ENCODE data around the gene TRAPPC2B.

TRAPPC2B gene

DNA sequence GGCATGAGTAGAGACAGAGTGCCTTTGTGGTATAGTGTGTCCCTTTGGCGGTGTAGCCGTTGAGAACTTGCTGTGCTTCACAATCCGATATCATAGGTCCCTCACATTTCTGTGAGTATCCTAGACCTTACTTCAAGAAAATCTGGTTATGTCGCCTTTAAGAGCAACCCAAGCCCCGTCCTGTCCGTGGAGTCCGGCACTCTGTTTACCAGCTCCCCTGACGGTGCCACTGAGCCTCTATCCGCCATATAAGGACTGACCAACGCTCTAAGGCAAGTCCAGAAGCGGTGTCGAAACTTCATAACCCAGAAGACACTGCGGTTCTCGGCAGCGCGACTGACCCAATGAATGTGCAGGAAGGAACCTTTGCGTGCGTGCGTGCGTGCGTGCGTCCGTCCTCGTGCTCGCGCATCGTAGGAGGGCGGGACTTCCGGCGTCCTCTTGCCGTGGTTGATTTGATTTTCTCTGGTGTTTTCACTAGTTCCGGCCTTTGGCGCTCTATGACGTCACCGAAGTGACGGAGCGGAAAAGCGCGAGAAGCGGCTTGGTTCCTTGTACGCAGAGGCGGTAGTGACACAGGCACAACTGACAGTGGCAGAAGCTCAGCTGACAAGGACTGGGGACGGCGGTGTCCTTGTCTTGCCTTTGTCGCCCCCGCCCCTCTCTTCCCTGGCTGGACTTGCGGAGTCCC lies at the start of gene TRAPPC2B, which contains the start of gene ZNF547:
Gene TRAPPC2B, plus strand, starts transcription at position 555 of the 691 bp plus-strand sequence. CDS start 1,283 bp downstream, outside the sequence.
Gene ZNF547, plus strand, starts transcription at position 555 of the 691 bp plus-strand sequence. CDS start 5,005 bp downstream, outside the sequence.
- peak; percentile 100 for DNase-seq (ENCODE audit: low read depth)
- H3K4me3 ChIP-seq (ENCODE audit: low read depth, low read length), result peak within 1 kb of the TSS; percentile 93
- TF ChIP-seq, protein P1, sequence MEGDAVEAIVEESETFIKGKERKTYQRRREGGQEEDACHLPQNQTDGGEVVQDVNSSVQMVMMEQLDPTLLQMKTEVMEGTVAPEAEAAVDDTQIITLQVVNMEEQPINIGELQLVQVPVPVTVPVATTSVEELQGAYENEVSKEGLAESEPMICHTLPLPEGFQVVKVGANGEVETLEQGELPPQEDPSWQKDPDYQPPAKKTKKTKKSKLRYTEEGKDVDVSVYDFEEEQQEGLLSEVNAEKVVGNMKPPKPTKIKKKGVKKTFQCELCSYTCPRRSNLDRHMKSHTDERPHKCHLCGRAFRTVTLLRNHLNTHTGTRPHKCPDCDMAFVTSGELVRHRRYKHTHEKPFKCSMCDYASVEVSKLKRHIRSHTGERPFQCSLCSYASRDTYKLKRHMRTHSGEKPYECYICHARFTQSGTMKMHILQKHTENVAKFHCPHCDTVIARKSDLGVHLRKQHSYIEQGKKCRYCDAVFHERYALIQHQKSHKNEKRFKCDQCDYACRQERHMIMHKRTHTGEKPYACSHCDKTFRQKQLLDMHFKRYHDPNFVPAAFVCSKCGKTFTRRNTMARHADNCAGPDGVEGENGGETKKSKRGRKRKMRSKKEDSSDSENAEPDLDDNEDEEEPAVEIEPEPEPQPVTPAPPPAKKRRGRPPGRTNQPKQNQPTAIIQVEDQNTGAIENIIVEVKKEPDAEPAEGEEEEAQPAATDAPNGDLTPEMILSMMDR (IDR thresholded peaks at IDR 0.05; ENCODE audit: insufficient read depth, low read depth, low read length, missing control alignments), result no peak

DNA sequence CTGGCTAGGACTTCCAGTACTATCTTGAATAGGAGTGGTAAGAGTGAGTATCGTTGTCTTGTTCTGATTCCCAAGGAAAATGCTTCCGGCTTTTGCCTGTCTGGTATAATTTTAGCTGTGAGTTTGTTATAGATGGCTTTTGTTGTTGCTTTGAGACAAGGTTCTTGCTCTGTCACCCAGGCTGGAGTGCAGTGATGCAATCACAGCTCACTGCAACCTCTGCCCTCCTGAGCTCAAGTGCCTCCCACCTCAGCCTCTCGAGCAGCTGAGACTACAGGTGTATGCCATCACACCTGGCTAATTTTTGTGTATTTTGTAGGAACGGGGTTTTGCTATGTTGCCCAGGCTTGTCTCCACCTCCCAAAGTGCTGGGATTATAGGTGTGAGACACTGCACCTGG lies 49.2 kb upstream of the TRAPPC2B start:
- TF ChIP-seq, protein P1 (IDR thresholded peaks at IDR 0.05; ENCODE audit: insufficient read depth, low read depth, low read length, missing control alignments), result no peak
- no peak overlapping the region for H3K4me3 ChIP-seq (ENCODE audit: low read depth, low read length)
- no peak for DNase-seq (ENCODE audit: low read depth)

DNA sequence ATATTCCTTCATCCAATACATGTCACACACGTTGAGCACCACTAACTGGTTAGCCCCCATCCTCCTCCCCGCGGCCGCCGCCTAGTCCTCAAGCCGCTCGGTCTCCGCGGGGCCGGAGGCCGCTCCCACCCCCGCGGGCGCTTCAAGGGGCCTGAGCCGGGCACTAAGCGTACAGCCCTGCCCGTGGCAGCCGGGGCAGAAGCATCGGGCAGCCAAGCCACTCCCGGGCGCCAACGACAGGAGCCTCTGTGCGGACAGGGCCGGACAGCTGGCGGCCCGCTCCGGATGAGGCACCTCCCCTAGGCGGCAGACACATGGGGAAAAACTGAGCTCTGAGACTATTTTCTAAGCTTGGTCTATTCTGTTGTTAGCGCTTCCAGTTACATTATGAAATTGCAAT lies 45.8 kb upstream of the TRAPPC2B start:
- TF ChIP-seq, protein P1 (IDR thresholded peaks at IDR 0.05; ENCODE audit: insufficient read depth, low read depth, low read length, missing control alignments), result no peak
- H3K4me3 ChIP-seq (ENCODE audit: low read depth, low read length), result no peak overlapping the region
- DNase-seq (ENCODE audit: low read depth), result no peak

DNA sequence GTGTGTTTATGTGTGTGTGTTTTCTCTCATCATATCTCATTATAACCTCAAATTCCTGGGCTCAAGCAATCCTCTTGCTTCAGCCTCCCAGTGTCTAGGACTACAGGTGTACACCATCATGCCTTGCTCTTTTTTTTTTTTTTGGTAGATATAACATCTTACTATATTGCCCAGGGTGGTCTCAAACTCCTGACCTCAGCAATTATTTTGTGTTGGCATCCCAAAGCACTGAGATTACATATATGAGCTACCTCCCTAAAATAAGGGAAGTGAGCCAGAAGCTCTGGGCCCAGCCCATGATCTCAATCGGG lies 43.5 kb upstream of the TRAPPC2B start:
- DNase-seq (ENCODE audit: low read depth), result no peak
- H3K4me3 ChIP-seq (ENCODE audit: low read depth, low read length), result peak overlapping the region; percentile 81
- TF ChIP-seq, protein P1 (IDR thresholded peaks at IDR 0.05; ENCODE audit: insufficient read depth, low read depth, low read length, missing control alignments), result no peak

DNA sequence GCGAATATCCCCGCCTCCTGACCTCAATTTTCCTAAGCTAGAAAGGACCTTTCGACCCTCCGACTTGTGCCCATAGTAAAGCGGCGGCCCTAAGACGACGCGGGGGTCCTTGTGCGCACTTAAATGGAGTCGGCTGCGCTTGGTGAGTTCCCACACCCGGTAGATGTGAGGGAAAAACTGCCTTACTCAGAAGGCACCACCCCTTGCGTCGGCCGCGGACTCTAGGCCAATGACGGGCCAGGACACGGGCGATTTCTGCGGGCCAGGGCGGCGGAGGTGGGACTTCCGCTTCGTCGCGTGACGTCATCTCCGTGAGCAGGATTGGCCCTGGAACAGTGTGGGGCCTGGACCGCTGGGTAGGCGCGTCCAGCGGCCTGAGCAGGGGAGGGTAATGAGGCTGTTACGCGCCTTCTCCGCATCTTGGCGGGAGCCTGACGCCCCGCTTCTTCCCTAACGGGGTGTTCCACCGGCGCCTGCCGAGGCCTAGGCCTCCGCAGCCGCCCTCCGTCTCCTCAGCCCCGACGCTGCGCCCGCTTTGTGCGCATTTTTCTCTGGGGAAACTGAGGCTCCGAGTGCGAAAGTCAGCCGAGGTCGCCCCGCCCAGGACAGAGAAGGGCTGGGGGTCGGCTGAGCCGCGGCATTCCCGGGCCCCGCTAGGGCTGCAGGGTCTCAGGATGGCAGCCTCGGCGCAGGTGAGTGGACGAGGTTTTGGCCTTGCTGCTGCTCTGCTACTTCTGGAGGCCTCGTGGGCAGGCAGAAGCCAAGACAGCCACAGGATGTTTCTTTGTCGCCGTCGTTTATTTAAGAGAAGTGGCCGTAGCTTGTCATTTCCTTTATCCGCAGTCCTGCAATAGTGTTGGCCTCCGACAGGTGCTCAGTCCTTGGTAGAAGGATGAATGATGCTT lies 42.9 kb upstream of the TRAPPC2B start, which contains the start of gene ZNF543:
Gene ZNF543, plus strand, starts transcription at position 293 of the 905 bp plus-strand sequence. Its CDS starts 382 bp downstream, at position 675.
- peak within 1 kb of the TSS; percentile 81 for H3K4me3 ChIP-seq (ENCODE audit: low read depth, low read length)
- TF ChIP-seq, protein P1 (IDR thresholded peaks at IDR 0.05; ENCODE audit: insufficient read depth, low read depth, low read length, missing control alignments), result peak; percentile 6

DNA sequence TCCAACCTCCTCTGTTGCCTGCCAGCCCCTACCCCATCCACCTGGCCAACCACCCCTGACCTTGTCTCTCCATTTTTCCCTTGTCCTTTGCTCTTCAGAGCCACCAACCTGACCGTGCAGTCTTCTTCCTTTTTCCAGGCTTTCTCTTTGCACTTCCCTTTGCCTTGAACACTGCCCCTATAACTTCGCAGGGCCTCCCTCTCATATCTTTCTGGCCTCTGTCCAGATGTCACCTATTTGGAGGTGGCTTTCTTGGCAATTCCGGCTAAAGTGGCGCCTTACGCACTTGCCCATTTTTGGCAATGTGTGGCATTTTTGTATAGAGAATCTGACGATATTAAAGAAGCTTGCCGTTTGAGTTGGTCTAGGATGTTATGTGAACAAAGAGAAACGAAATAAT lies 42.2 kb upstream of the TRAPPC2B start:
- H3K4me3 ChIP-seq (ENCODE audit: low read depth, low read length), result peak overlapping the region; percentile 81
- DNase-seq (ENCODE audit: low read depth), result no peak
- TF ChIP-seq, protein P1 (IDR thresholded peaks at IDR 0.05; ENCODE audit: insufficient read depth, low read depth, low read length, missing control alignments), result no peak

More for the DNA sequence above, 42.9 kb upstream of the TRAPPC2B start, which contains the start of gene ZNF543:
- DNase-seq (ENCODE audit: low read depth), result peak; percentile 97

Measured in GM12865 (cell line).